A549 (cell line): ENCODE results near the gene DBH.

Experiments
- MAZ ChIP-seq: fragments of 150-350 bp; IDR thresholded peaks from 2 replicates; pipeline ENCODE4 v1.6.1; 2014; ENCODE audit warnings: antibody characterized with exemption, low read depth, low read length, borderline replicate concordance
- TF ChIP-seq, protein P1 (sequence below): fragments of >200 bp; sonication (Bioruptor Twin); formaldehyde crosslinking; IDR thresholded peaks from 3 replicates; pipeline ENCODE4 v1.5.1; 2016

DNA sequence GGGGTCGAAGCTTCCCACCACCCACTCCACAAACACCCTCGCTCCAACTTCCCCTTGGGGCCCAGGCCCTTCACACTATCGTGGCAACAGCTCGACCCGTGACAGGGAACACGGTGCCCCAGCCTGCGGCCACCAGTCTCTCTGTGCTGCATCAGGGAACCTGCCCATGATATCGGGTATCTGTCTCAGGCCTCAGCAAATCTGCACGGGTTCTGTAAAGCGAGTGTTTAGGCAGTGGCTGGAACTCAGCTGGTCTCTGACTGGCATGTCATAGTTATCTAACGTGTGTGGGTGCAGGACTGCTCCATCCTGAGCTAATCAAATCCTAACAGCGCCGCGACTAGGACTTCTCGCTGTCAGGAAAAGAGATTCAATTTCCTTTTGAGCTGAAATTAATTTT lies 42.9 kb downstream of the DBH start:
- TF ChIP-seq, protein P1, sequence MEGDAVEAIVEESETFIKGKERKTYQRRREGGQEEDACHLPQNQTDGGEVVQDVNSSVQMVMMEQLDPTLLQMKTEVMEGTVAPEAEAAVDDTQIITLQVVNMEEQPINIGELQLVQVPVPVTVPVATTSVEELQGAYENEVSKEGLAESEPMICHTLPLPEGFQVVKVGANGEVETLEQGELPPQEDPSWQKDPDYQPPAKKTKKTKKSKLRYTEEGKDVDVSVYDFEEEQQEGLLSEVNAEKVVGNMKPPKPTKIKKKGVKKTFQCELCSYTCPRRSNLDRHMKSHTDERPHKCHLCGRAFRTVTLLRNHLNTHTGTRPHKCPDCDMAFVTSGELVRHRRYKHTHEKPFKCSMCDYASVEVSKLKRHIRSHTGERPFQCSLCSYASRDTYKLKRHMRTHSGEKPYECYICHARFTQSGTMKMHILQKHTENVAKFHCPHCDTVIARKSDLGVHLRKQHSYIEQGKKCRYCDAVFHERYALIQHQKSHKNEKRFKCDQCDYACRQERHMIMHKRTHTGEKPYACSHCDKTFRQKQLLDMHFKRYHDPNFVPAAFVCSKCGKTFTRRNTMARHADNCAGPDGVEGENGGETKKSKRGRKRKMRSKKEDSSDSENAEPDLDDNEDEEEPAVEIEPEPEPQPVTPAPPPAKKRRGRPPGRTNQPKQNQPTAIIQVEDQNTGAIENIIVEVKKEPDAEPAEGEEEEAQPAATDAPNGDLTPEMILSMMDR = no peak
- TF ChIP-seq MAZ = no peak
